ENCODE data around the gene WDR27.
"Not testable (repeated sequence)": the region's sequence is repeated elsewhere in the genome, so short reads cannot be mapped to it uniquely, and the experiment has no call there.

WDR27 gene

DNA sequence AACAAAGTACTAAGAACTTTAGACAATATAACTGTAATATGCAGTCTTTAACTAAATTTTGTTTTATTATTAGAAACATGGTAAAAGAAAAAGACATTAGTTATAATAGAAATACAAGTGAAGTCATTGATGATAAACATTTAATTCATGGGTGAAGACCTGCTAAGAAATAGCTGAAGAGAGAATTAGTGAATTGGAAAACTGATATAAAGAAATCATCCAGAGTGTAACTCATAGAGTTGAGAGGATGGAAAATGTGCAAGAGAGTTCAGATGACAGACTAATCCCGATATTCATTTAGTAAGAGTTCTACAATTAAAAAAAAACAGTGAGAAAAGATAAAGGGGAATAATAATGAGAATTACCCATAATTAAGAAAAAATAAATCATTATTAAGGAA is 227.5 kb downstream of the WDR27 start:
- DNase-seq (ENCODE audit: low read depth), result no peak

DNA sequence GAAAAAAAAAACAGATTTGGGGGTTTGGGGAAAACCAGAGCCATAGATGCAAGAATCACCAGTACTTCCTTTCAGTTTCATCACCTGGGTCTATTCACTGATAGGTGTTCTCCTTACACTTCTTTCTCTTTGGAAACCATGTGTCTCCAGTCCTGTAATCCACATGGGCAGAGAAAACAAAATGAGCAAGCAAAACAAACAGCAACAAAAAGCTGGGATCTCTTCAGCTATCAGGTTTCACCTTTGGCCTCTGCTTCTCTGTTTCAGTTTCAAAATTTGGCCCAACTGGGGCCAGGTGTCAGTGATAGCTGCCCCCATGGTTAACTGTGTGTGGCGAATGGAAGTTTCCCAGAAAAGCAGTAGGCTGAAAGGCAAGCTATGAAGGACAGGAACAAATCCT is 228.2 kb downstream of the WDR27 start:
- no peak for DNase-seq (ENCODE audit: low read depth)

DNA sequence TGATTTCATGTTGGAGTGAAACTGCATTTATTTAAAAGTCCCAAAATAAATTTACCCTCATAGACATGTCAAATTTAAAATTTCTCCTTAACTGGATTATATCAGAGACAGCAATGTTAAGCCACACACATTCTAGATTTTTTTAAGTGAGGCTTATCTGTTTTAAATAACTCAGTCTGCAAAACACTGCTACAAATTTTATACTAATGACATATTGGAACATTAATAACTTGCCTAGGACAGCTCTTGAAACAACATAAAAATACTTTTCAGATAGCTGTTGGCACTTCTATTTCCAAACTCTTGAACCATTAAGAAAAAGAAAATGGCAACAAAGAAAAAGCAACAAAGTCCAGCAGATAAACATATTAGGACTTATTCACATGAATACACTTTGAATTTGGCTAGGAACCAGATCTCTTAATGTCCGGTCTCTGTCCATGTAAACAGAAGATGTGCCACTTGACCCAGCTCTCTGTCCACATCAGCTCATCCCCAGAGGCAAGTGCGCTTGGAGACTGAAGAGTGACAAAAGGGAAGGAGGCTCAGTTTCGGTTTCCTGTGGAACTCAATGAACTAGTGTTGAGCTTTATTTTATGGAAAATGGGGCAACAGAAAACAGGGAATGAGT is 228.9 kb downstream of the WDR27 start:
- DNase-seq (ENCODE audit: low read depth), result no peak

DNA sequence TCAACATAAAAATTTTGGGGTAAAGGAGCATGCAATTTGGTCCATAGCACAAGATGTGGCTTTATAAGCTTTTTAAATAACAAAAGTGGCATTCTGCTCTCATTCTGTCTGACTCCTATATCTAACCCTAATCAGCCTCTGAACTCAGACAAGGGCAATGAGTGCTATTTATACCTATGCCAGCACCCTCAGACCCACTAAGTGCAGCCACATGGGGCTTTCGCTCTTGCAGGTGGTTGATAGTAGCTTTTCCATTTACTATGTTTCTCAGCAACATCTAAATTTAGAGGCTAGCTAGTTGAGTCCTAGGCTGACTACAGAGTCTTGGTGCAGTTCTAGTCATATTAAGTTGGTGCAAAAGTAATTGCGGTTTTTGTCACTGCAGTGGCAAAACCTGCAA is 231.0 kb downstream of the WDR27 start:
- no peak for DNase-seq (ENCODE audit: low read depth)

DNA sequence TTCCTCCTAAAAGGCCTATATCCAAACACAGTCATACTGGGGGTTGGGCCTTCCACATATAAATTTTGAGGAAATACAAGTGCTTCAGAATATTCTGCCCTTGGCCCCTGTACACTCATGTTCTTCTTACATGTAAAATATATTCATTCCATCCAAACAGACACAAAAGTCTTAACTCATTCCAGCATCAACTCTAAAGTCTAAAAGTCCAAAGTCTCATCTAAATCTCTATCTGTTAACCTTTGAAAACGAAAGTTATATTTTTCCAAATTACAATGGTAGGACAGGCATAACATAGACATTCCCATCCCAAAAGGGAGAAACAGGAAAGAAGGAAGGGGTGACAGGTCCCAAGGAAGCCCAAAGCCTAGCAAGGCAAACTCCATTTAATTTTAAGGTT is 232.8 kb downstream of the WDR27 start:
- no peak for DNase-seq (ENCODE audit: low read depth)

DNA sequence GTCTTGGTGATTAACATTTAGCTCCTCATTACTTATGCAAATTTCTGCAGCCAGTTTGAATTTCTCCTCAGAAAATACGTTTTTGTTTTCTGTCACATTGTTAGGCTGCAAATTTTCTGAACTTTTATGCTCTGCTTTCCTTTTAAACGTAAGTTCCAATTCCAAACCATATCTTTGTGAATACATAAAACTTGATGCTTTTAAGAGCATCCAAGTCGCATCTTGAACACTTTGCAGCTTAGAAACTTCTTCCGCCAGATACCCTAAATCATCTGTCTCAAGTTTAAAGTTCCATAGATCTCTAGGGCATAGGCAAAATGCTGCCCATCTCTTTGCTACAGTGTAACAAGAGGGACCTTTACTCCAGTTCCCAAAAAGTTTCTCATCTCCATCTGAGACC is 234.1 kb downstream of the WDR27 start:
- not testable (repeated sequence) for DNase-seq (ENCODE audit: low read depth)

DNA sequence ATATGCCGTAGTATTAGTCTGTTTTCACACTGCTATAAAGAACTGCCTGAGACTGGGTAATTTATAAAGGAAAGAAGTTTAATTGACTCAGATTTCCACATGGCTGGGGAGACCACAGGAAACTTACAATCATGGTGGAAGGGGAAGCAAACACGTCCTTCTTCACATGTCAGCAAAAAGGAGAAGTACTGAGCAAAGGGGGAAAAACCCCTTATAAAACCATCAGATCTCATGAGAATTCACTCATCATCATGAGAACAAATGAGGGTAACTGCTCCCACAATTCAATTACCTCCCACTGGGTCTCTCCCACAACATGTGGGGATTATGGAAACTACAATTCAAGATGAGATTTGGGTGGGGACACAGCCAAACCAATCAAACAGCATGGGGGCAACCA is 235.6 kb downstream of the WDR27 start:
- not testable (repeated sequence) for DNase-seq (ENCODE audit: low read depth)

DNA sequence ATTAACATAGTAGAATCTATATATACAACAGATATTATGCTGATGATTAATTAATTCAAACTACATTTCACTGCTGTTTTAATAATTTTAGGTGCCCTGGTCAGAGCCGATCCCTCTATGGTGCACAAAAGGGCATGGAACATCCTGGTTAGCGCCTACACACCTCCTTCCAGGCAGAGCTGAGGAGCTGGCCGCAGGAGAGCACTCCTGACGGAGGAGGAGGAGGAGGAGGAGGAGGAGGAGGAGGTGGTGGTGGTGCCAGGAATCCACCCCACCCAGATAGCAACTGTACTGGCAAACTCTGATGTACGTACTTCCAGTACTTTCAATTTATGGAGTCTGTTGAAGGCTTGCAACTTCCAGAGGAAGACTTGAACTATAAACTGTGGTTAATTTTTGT is 244.1 kb downstream of the WDR27 start:
- DNase-seq (ENCODE audit: low read depth), result no peak

DNA sequence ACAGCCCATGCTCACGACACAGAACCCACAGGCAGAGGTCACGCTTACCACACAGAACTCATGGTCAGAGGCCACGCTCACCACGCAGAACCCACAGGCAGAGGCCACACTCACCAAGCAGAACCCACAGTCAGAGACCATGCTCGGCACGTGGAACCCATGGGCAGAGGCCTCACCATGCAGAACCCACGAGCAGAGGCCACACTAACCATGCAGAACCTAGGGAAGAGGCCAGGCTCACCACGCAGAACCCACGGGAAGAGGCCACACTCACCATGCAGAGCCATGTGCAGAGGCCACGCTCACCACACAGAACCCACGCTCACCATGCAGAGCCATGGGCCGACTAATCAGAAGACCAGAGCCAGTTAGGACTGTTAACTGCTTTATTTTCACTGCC is 245.0 kb downstream of the WDR27 start:
- no peak for DNase-seq (ENCODE audit: low read depth)

DNA sequence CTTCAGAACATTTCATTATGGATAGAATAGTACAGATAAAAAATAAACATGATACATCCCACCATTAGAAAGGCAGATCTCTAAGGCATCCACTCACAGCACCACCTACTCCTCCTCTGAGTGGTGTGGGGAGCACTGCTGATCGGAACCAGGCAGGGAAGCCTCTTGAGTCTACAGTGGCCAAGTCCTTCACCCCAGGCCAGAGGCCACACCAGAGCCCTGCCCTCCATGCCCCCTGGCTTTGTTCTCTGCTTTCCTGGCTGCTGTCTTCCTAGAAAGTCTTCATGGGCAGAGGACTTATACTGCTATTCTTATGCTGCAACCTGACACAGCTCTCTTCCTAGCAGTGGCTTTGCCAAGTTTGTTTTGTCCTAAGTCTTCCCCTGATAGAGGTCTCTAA is 246.4 kb downstream of the WDR27 start:
- no peak for DNase-seq (ENCODE audit: low read depth)

DNA sequence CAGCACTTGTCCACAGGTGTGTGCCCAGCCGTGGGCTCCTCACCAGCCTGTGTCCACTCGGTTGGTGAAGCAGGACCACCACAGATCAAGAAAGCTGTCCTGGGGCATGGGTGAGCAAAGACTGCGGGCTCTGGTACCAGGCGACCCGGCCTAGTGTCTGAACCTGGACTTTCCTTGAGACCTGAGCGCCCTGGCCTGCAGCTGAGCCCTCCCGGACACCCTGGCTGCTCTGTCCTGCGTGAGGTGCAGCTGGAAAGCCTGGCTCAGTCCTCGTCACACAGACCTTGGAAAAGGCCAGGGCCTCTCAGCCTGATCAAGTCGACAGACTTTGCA is 247.0 kb downstream of the WDR27 start:
- DNase-seq (ENCODE audit: low read depth), result no peak

DNA sequence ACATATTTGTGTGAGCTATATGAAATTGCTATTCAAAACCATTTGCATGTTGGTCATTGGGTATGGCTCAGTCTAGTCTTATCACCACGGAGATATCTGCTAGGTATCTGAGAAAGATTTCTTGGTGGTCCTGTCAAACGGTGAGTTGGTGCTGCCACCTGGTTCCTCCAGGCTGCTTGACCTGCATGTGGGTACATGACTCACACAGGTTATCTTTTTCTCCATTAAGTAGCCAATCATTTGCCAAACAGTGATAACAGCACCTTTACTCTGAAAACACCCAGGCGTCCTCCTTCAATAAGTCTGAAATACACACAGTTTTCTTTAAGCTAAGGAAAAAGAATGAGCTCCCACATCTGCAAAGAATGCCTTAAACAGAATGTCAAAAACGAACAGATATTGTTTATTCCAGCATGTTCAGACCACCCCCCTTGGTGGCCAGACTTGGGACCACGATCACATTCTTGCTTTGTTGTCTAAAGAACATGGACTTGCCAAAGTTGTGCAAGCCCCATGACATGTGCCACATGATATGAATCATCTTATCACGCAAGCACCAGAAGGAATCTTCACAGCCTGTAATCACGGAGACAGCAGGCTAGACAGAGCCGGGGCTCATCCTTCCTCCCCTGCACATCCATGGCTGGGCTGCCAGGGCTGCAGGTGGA is 247.5 kb downstream of the WDR27 start:
- DNase-seq (ENCODE audit: low read depth), result no peak

DNA sequence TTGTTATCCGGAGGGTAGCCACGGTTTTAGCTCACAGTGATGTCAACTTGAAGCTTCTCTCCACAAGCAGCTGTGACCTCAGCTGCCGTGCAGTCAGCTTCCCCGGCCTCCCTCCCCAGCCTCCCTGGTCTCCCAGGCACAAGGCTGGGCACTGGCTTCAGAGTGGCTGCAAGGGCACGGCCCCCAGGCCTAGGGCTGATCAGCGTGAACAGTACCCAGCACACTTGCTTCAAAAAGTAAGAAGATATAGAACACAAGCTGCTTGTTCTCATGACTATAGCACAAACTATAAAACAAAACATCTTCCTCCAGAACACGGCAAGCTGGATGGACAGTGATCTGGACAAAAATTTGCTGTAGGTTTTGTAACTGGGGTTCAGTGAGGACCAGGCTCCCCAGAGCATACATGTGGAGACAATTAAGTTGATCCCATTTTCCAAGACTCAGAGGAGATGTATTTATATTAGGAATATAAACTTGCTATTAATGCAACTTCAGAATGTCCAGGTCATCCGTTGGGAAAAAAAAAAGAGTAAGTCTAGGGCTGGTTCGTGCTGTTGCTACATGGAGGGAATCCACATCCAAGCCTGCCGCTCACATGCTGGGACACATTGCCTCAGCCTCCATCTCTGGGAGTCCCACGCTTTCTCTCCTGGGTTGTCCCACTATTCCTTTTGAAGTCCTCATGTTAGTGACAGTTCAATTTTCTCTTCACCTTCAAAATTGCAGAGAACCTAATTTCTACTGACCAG is 248.8 kb downstream of the WDR27 start:
- no peak for DNase-seq (ENCODE audit: low read depth)

DNA sequence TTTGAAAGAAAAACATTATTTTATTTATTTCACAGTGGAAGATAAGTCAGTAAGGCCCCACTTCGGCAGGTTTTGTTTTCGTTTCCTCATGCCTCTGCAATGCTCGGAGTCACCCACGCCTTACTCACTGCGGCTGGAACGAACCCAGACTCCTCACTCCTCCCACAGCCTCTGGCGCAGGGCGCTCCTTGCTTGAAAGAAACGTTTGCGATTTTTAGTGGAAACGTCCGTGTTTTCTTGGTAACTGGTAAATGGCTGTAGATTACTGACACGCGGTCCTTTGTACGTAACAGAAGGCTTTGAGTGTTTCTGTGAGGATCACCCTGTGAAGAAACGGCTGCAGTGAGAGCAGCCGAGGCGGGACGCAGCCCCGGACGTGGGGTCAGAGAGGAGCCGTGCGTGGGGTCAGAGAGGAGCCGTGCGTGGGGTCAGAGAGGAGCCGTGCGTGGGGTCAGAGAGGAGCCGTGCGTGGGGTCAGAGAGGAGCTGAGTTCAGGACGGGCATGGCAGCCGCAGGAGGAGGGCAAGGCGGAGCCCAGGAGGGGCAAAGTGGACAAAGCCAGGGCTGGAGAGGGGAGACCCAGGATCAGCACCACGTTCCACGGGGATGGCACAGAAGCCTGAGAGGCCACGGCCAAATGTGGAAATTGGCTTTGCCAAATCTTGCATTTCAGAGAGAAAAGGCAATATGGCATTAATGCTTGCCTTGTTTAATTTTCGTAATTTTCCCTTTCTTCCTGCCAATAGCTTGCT is 249.5 kb downstream of the WDR27 start:
- DNase-seq (ENCODE audit: low read depth), result no peak

DNA sequence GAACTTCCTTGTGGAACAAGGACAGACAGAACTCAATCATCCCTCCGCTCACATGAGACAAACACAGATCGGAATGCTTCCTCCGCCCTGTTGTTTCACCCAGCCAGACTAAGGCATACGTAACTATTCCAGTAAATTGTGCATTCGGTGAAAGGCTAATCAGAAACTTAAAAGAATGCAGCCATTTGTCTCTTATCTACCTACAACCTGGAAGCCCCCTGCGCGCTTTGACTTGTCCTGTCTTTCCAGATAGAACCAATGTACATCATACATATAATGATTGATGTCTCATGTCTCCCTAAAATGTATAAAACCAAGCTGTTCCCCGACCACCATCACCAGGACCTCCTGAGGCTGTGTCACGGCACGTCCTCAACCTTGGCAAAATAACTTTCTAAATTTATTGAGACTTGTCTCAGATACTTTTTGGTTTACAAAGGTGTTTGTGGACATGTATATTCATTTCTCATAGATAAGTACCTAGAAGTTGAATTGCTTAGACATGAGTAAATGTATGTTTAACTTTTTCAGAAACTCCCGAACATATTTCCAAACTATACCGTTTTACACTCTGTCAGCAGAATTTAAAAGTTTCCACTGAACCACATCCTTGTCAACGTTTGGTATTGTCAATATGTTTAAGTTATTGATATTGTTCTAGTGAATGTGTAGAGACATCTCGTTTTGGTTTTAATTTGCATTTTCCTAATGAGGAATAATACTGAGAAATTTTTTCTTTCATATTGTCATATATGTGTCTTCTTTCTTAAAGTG is 250.6 kb downstream of the WDR27 start:
- DNase-seq (ENCODE audit: low read depth), result no peak

DNA sequence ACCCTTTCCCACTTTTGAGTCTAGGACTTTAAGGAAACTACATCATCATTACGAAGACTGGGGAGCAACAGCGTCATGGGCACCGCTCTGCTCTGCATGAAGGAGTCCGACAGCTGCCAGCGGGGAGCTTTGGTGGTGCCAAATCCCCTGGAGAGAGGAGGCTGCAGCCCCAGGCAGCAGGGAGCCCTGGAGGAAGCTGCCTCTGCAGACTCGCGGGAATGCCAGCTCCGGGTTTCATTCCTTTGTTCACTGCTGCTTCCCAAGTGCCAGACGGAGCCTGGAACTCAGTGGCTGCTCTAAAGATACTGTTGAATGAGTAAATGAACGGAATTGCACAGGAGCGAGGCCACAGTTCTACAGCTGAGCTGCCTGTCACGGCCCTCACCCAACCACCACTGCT is 251.7 kb downstream of the WDR27 start:
- no peak for DNase-seq (ENCODE audit: low read depth)

DNA sequence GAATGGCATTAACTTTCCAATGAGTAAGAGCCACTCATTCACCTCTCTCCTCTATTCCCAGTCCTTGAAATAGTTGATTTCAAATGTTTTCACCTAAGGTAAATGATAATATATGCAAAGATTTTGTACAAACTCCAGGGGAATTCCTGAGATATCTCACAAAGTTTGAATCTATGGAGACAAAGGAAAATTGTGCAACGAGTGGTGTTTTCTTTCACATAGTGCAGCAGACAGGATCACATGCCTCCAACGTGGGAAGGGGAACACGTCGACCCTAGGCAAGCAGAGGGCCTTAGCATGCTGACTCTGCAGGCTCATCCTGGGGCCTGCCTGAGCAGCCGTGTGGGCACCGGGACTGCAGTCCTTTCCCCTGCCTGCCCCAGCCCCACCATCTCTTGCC is 252.6 kb downstream of the WDR27 start:
- DNase-seq (ENCODE audit: low read depth), result no peak

DNA sequence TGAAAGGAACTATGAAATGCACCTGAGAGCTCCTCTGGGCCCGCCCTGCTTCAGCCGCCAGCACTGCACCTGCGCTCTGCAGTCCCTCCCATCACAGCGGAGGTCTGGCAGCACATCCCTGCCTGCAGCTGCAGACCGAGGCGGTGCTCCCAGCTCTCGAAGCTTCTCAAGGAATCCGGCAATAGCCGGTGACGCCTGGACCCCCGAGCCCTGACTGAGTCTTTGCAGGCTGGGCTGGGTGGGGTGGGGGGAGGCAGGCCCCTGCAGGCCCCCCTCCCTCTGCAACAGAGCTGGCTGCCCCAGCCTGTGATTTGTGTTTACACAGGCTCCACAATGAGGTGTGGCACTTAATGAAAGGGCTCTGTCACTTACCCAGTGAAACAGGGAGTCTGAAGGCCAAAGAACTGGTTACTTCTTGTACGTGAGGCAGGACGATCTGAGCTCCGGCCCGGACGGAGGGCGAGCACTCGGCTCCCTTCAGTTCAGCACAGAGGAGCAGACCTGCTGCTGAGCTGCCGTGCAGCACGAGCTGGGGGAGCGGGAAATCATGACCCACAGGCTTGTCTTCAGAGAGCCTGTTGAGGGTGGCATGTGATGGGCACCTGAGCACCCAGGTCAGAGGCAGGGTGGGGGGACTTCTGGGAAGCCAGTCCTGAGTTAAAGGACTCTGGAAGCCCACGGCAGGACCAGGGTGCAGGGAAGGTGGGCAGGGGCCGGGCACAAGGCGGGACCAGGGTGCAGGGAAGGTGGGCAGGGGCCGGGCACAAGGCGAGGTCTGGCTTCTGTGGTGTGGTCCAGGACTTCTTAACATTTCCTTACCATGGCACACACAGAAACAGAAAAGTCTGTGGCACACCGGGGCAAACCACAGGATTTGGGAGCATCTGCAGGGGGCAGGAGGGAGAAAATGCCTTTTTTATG is 255.9 kb downstream of the WDR27 start:
- DNase-seq (ENCODE audit: low read depth), result no peak

DNA sequence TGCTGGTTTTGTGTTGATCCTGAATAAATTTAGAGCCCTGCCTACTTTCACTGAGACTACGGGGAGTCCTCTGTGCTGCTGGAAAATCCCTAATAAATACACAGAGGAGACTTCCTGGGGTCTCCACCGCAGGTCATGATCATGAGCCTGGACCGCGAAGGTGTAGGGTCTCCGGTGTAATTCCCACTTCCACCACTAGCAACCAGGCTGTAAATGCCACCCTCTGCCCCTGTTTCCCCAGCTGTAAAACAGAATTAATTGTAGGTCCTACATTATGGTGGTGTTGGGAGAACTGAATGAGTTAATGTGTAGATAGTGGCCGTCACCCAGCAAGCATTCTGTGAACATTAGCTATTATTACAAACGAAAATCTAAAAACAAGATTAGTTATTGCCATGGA is 256.6 kb downstream of the WDR27 start:
- no peak for DNase-seq (ENCODE audit: low read depth)

DNA sequence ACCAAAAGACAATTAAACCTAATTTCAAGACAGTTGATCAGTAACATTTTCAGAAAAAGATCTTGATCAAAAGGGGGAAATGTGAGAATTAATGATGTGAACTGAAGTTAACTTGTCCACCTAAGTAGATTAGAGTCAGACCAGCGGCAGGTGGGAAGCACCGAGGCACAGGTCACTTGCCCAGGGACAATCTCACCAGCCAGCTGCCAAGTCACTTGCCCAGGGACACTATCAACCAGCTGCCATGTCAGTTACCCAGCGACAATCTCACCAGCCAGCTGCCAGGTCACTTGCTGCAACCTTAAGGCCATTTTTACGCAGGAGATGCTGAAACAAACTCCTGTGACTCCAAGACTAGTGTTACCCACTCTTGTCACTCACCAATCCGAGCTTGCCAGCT is 260.5 kb downstream of the WDR27 start:
- no peak for DNase-seq (ENCODE audit: low read depth)

DNA sequence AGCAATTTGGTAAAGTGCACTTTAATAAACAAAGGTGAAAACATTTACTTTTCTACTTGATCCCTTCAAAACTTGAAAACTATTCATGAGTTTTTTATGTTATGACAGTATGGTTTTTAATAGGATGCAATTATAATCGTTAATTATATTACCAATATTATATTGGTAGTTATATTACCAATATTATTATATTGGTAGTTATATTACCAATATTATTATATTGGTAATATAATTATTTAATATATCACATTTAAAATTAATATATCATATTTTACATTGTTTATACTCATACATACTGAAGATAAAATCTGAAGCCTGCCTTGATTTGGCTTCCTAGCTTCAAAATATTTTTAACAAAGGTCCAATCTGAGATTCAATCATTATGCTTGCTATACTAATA is 262.1 kb downstream of the WDR27 start:
- DNase-seq (ENCODE audit: low read depth), result no peak
